Measurements from ENCODE around the gene SSTR4.
"Not testable (repeated sequence)": the region's sequence is repeated elsewhere in the genome, so short reads cannot be mapped to it uniquely, and the experiment has no call there.

SSTR4 gene

GRCh38 chr20:23034721-23035671, at the start of gene SSTR4:
Gene SSTR4, plus strand, starts transcription at chr20:23035312. Its CDS starts 172 bp downstream, at chr20:23035484.
- no peak for DNase-seq

GRCh38 chr20:22986601-22987000, 48.5 kb upstream of the SSTR4 start:
- DNase-seq, result no peak

- not testable (repeated sequence) for DNase-seq
These were observed 43.7 kb upstream of the SSTR4 start for GRCh38 chr20:22991424-22991823.

- DNase-seq, result no peak
These were observed 41.3 kb upstream of the SSTR4 start for GRCh38 chr20:22993823-22994222.

GRCh38 chr20:22995923-22996322, 39.2 kb upstream of the SSTR4 start:
- DNase-seq, result no peak

GRCh38 chr20:22998476-22998875, 36.6 kb upstream of the SSTR4 start:
- DNase-seq, result no peak

- DNase-seq, result no peak
These were observed 35.4 kb upstream of the SSTR4 start for GRCh38 chr20:22999756-23000155.

- no peak for DNase-seq
These were observed 34.7 kb upstream of the SSTR4 start for GRCh38 chr20:23000232-23000947.

GRCh38 chr20:23002276-23002675, 32.8 kb upstream of the SSTR4 start:
- DNase-seq, result no peak

- no peak for DNase-seq
These were observed 32.0 kb upstream of the SSTR4 start for GRCh38 chr20:23003077-23003635.

- no peak for DNase-seq
These were observed 31.1 kb upstream of the SSTR4 start for GRCh38 chr20:23003881-23004460.

- no peak for DNase-seq
These were observed 29.3 kb upstream of the SSTR4 start for GRCh38 chr20:23005776-23006175.

- no peak for DNase-seq
These were observed 27.6 kb upstream of the SSTR4 start for GRCh38 chr20:23007462-23007861.

- no peak for DNase-seq
These were observed 27.0 kb upstream of the SSTR4 start for GRCh38 chr20:23007886-23008655.

- no peak for DNase-seq
These were observed 26.4 kb upstream of the SSTR4 start for GRCh38 chr20:23008667-23009066.

GRCh38 chr20:23009636-23010035, 25.5 kb upstream of the SSTR4 start:
- DNase-seq, result no peak

- no peak for DNase-seq
These were observed 25.0 kb upstream of the SSTR4 start for GRCh38 chr20:23010096-23010495.

GRCh38 chr20:23011008-23011721, 23.9 kb upstream of the SSTR4 start:
- no peak for DNase-seq

- DNase-seq, result no peak
These were observed 21.7 kb upstream of the SSTR4 start for GRCh38 chr20:23013429-23013828.

- DNase-seq, result no peak
These were observed 17.6 kb upstream of the SSTR4 start for GRCh38 chr20:23017516-23017915.

GRCh38 chr20:23018432-23018831, 16.7 kb upstream of the SSTR4 start:
- no peak for DNase-seq

- no peak for DNase-seq
These were observed 16.2 kb upstream of the SSTR4 start for GRCh38 chr20:23018941-23019340.

Data from NCI-H524 treated with DMSO at 0.1 percent for 48 hours (cell line).